ENCODE measurements around the gene TTLL1.

DNA sequence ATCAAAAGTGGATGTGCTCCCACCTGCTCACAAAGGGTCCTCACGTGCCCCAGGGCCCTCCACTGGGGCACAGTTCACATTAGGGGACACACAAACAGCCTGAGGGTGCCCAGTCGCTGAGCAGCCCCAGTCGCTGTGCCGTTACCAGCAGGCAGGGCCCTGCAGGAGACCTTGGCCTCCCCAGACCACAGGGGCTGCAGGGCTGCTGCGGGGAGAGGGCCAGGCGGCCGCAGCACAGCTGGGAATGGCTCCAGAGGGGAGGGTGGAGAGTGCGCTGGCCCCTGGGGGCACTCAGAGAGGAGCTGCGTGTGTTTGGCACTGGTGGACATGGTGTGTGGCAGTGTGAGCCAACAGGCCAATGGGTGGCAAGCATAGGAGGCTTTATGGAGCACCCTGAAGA, 53.9 kb downstream of the TTLL1 start:
- TF ChIP-seq GATA2 (IDR thresholded peaks at IDR 0.05; ENCODE audit: low read depth, low read length) (no peak), GATA3 (IDR thresholded peaks at IDR 0.05; ENCODE audit: low read depth, low read length) (no peak)
